Measurements from ENCODE around the gene FAXDC2. TPM values are rescaled to one million over a fixed set of nuclear protein-coding genes. Genes with fewer than 3 reads are reported as not detected.

FAXDC2 gene
- polyA plus RNA-seq, 4 donors = 10.8 to 30.9 (median 15.1) TPM

DNA sequence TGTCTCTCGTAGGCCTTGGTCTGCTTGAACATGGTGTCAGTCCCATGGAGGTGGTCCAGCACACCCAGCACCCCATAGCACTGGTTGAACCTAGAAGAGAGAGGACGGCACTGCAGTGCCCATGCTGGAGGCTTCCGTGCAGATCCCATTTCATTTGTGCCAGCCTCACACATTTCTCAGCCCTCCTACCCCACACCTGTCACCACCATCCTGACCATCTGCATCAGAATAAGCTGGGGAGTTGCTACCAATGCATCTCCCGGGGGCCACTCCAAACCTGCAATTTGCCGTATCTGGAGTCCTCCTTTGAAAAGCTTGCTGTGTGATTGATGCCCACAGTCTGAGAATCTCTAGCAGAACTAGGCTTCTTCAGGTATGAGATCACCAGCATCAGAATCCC is 30.0 kb downstream of the FAXDC2 start:
- FAIRE-seq (no peak), DNase-seq (no peak)
- Histone ChIP-seq H3K4me3 (ENCODE audit: low read depth in 1 of 3, low read length in 3 of 3) (no peak overlapping the region), H3K36me3 (ENCODE audit: control insufficient read depth in 3 of 3, insufficient read depth in 2 of 3, low read depth in 1 of 3, low read length in 3 of 3) (peaks cover 5 to 68% (median 13%) of the 10 kb centered on the region in 3 donors), H3K27me3 (ENCODE audit: control insufficient read depth in 3 of 3, insufficient read depth in 3 of 3, low read length in 3 of 3) (no peaks in the 10 kb centered on the region), H3K27ac (ENCODE audit: low read depth in 1 of 3, low read length in 2 of 3) (no peak overlapping the region), H3K9me3 (ENCODE audit: control insufficient read depth in 2 of 2, insufficient read depth in 1 of 2, low read depth in 1 of 2, low read length in 1 of 2) (no peaks in the 10 kb centered on the region), H3K4me1 (ENCODE audit: control insufficient read depth in 3 of 3, insufficient read depth in 2 of 3, low read depth in 1 of 3, low read length in 2 of 3) (peaks cover 0 to 17% (median 0%) of the 10 kb centered on the region in 3 donors)
- WGBS, 3 donors = 95 to 98% (median 98%) methylated on average over 5 of the region's 5 CpGs

DNA sequence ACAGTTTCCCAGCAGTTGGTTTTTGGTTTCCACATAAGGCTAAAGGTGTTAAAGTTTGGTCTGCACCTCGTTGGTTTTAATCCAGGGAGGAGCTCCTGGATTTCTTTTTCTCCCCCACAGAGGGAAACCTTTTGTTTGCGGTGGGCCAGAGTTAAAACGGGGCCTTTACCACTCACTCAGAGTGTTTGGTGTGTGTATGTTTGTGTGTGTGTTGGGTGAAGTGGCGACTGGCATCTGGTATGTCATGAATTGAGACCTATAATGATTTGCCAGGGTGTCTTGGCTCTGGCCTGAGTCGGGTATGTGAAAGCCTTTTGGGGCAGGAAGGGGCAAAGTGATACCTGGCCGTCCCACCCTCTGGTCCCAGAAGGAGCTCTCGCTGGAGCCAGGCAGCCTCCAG is 30.9 kb downstream of the FAXDC2 start:
- no peaks in the 10 kb centered on the region for H3K27me3 ChIP-seq (ENCODE audit: control insufficient read depth in 3 of 3, insufficient read depth in 3 of 3, low read length in 3 of 3)
- peaks cover 0 to 17% (median 0%) of the 10 kb centered on the region in 3 donors for H3K4me1 ChIP-seq (ENCODE audit: control insufficient read depth in 3 of 3, insufficient read depth in 2 of 3, low read depth in 1 of 3, low read length in 2 of 3)
- H3K27ac ChIP-seq (ENCODE audit: low read depth in 1 of 3, low read length in 2 of 3) = no peak overlapping the region
- no peaks in the 10 kb centered on the region for H3K9me3 ChIP-seq (ENCODE audit: control insufficient read depth in 2 of 2, insufficient read depth in 1 of 2, low read depth in 1 of 2, low read length in 1 of 2)
- H3K36me3 ChIP-seq (ENCODE audit: control insufficient read depth in 3 of 3, insufficient read depth in 2 of 3, low read depth in 1 of 3, low read length in 3 of 3) = peaks cover 11 to 76% (median 19%) of the 10 kb centered on the region in 3 donors
- no peak overlapping the region for H3K4me3 ChIP-seq (ENCODE audit: low read depth in 1 of 3, low read length in 3 of 3)
- 80 to 85% (median 80%) methylated on average over 7 of the region's 7 CpGs for WGBS, 3 donors
- DNase-seq (no peak), FAIRE-seq (no peak)

DNA sequence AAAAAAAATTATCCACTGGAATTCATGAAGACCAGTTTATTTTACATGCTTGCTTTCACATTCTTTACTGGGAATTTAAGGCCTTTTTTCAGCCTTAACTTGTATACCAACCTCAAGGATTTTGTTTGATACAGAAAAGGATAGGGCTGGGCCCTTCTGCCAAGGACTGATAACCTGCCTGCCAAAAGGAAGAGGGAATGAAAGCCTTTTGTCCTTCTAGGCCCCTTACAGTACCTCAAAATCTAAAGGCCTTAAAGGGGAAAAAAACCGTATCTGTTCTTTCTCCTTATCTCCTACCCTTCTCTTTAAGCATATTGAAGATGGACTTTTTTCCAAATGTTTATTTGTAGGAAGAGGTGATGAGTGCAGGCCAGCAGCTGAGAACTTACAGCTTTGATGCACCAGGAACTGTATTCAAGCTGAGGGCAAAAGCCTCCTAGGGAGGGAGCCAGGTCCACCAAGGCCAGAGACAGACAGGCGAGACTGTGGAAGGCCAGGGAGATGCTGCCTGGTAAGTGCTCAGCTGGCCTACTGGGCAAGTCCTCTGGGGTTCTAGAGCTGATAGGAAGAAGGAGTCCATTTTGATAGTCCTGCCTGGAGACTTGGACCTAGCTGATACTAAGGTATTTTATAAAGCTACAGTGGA is 31.8 kb downstream of the FAXDC2 start:
- Histone ChIP-seq H3K27ac (ENCODE audit: low read depth in 1 of 3, low read length in 2 of 3) (no peak overlapping the region), H3K36me3 (ENCODE audit: control insufficient read depth in 3 of 3, insufficient read depth in 2 of 3, low read depth in 1 of 3, low read length in 3 of 3) (peaks cover 13 to 77% (median 23%) of the 10 kb centered on the region in 3 donors), H3K4me1 (ENCODE audit: control insufficient read depth in 3 of 3, insufficient read depth in 2 of 3, low read depth in 1 of 3, low read length in 2 of 3) (peaks cover 0 to 11% (median 0%) of the 10 kb centered on the region in 3 donors), H3K27me3 (ENCODE audit: control insufficient read depth in 3 of 3, insufficient read depth in 3 of 3, low read length in 3 of 3) (no peaks in the 10 kb centered on the region), H3K9me3 (ENCODE audit: control insufficient read depth in 2 of 2, insufficient read depth in 1 of 2, low read depth in 1 of 2, low read length in 1 of 2) (no peaks in the 10 kb centered on the region), H3K4me3 (ENCODE audit: low read depth in 1 of 3, low read length in 3 of 3) (no peak overlapping the region)
- WGBS, 3 donors = 76 to 87% (median 82%) methylated on average over 2 of the region's 2 CpGs
- DNase-seq = no peak
- FAIRE-seq = no peak

DNA sequence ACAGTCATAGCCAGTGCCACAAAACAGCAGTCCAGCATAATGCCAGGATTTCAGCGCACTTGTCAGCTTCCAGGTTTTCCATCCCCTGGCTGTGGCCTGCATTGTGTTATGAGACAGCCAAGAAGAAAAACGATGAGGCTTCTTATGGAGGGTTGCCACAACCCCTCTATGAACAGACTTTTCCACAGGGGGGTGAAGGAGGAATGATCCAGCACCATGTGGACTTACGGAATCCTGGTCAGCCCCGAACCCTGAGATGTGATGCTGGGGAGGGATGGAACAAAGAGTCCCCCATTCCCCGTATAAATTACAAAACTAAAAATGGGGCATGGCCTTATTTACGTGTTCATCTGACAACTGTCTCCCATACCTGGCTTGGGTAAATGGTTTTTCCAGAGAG is 32.6 kb downstream of the FAXDC2 start:
- H3K4me3 ChIP-seq (ENCODE audit: low read depth in 1 of 3, low read length in 3 of 3) = no peak overlapping the region
- H3K9me3 ChIP-seq (ENCODE audit: control insufficient read depth in 2 of 2, insufficient read depth in 1 of 2, low read depth in 1 of 2, low read length in 1 of 2) = no peaks in the 10 kb centered on the region
- H3K27me3 ChIP-seq (ENCODE audit: control insufficient read depth in 3 of 3, insufficient read depth in 3 of 3, low read length in 3 of 3) = no peaks in the 10 kb centered on the region
- FAIRE-seq (no peak), DNase-seq (no peak)
- H3K4me1 ChIP-seq (ENCODE audit: control insufficient read depth in 3 of 3, insufficient read depth in 2 of 3, low read depth in 1 of 3, low read length in 2 of 3) = peaks cover 0 to 11% (median 0%) of the 10 kb centered on the region in 3 donors
- H3K27ac ChIP-seq (ENCODE audit: low read depth in 1 of 3, low read length in 2 of 3) = no peak overlapping the region
- WGBS, 3 donors = 88 to 91% (median 89%) methylated on average over 6 of the region's 6 CpGs
- H3K36me3 ChIP-seq (ENCODE audit: control insufficient read depth in 3 of 3, insufficient read depth in 2 of 3, low read depth in 1 of 3, low read length in 3 of 3) = peaks cover 15 to 73% (median 25%) of the 10 kb centered on the region in 3 donors

DNA sequence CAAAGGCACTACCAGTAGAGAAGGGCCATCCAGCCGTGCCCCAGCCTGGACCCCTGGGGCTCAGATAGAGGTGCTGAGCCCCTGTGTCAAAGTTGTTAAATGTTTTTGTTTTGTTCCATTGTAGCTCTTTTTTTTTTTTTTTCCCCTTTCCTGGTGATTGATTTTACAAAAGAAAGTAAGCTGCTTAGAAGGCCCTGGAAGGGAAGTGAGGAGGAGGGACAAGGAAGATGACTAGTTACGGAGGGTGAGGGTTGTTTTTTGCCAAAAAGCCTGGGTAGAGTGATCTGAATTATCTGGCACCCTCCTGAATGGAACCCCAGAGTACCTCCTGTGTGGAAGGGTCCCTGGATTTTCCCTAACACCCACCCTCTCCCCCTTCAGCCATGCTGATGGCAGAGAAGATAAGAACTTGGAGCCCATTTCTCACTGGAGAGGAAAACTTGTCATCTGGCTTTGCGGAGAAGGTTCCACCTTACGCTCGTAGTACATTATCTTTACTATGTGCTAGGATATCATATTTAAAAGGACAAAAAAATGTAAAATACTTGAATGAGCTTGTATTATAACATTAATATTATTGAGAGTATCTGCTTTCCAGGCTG is 33.4 kb downstream of the FAXDC2 start:
- no peaks in the 10 kb centered on the region for H3K27me3 ChIP-seq (ENCODE audit: control insufficient read depth in 3 of 3, insufficient read depth in 3 of 3, low read length in 3 of 3)
- WGBS, 3 donors = 90 to 96% (median 91%) methylated on average over 5 of the region's 5 CpGs
- H3K4me3 ChIP-seq (ENCODE audit: low read depth in 1 of 3, low read length in 3 of 3) = no peak overlapping the region
- peaks cover 0 to 11% (median 0%) of the 10 kb centered on the region in 3 donors for H3K4me1 ChIP-seq (ENCODE audit: control insufficient read depth in 3 of 3, insufficient read depth in 2 of 3, low read depth in 1 of 3, low read length in 2 of 3)
- no peak overlapping the region for H3K27ac ChIP-seq (ENCODE audit: low read depth in 1 of 3, low read length in 2 of 3)
- no peak for DNase-seq
- H3K9me3 ChIP-seq (ENCODE audit: control insufficient read depth in 2 of 2, insufficient read depth in 1 of 2, low read depth in 1 of 2, low read length in 1 of 2) = no peaks in the 10 kb centered on the region
- FAIRE-seq = no peak
- H3K36me3 ChIP-seq (ENCODE audit: control insufficient read depth in 3 of 3, insufficient read depth in 2 of 3, low read depth in 1 of 3, low read length in 3 of 3) = peaks cover 15 to 74% (median 27%) of the 10 kb centered on the region in 3 donors

DNA sequence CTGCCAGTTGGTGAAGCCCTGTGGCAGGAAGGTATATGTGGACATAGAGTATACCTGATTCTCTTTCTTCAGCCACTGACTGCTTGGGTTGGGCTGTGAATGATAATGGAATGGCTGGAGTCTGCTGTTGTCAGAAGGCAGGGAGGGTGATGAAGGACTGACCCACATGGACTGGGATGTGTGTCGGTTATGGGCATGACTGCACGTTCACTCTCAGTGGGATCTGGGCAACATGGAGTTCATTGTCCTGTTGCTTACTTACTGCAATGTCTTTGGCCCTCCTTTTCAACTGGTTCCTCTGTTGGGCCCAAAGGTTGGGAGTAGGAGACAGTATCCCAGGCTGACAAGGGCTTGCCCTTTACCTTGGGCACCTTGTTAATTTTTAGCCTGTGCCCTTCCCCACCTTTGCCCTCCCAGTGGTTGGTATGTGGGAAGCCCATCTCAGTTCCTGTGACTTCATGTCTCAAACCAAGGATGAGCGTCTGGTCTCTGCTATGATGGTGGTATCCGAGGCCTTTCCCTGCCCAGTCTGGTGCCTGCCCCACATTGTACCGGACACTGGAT is 34.6 kb downstream of the FAXDC2 start:
- peaks cover 18 to 75% (median 33%) of the 10 kb centered on the region in 3 donors for H3K36me3 ChIP-seq (ENCODE audit: control insufficient read depth in 3 of 3, insufficient read depth in 2 of 3, low read depth in 1 of 3, low read length in 3 of 3)
- DNase-seq (no peak), FAIRE-seq (no peak)
- WGBS, 3 donors = 86 to 93% (median 87%) methylated on average over 5 of the region's 5 CpGs
- H3K4me1 ChIP-seq (ENCODE audit: control insufficient read depth in 3 of 3, insufficient read depth in 2 of 3, low read depth in 1 of 3, low read length in 2 of 3) = peaks cover 0 to 11% (median 0%) of the 10 kb centered on the region in 3 donors
- H3K4me3 ChIP-seq (ENCODE audit: low read depth in 1 of 3, low read length in 3 of 3) = no peak overlapping the region
- no peaks in the 10 kb centered on the region for H3K9me3 ChIP-seq (ENCODE audit: control insufficient read depth in 2 of 2, insufficient read depth in 1 of 2, low read depth in 1 of 2, low read length in 1 of 2)
- no peak overlapping the region for H3K27ac ChIP-seq (ENCODE audit: low read depth in 1 of 3, low read length in 2 of 3)
- no peaks in the 10 kb centered on the region for H3K27me3 ChIP-seq (ENCODE audit: control insufficient read depth in 3 of 3, insufficient read depth in 3 of 3, low read length in 3 of 3)

DNA sequence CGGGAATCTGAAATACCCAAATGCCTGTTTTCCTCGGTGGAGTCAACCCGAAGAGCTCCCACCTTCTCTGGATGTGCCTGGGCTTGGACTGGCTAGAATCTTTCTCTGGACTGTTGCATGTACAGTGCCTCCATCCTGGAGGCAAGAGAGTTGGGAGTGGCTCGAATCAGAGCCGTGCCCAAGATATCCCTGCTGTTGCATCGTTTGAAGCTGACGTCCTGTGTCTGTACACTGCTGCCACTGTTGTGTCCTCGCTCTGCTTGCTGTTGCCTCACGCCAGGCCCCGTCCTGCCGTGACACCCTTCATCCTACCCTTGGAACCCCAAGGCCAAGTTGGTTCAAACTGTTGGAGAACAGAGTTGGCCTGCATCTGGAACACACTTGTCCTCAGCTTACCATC is 35.4 kb downstream of the FAXDC2 start:
- Histone ChIP-seq H3K4me3 (ENCODE audit: low read depth in 1 of 3, low read length in 3 of 3) (no peak overlapping the region), H3K27ac (ENCODE audit: low read depth in 1 of 3, low read length in 2 of 3) (no peak overlapping the region), H3K27me3 (ENCODE audit: control insufficient read depth in 3 of 3, insufficient read depth in 3 of 3, low read length in 3 of 3) (no peaks in the 10 kb centered on the region), H3K36me3 (ENCODE audit: control insufficient read depth in 3 of 3, insufficient read depth in 2 of 3, low read depth in 1 of 3, low read length in 3 of 3) (peaks cover 18 to 74% (median 34%) of the 10 kb centered on the region in 3 donors), H3K9me3 (ENCODE audit: control insufficient read depth in 2 of 2, insufficient read depth in 1 of 2, low read depth in 1 of 2, low read length in 1 of 2) (no peaks in the 10 kb centered on the region), H3K4me1 (ENCODE audit: control insufficient read depth in 3 of 3, insufficient read depth in 2 of 3, low read depth in 1 of 3, low read length in 2 of 3) (peaks cover 0 to 11% (median 0%) of the 10 kb centered on the region in 3 donors)
- DNase-seq = no peak
- WGBS, 3 donors = 89 to 92% (median 89%) methylated on average over 11 of the region's 11 CpGs
- no peak for FAIRE-seq

DNA sequence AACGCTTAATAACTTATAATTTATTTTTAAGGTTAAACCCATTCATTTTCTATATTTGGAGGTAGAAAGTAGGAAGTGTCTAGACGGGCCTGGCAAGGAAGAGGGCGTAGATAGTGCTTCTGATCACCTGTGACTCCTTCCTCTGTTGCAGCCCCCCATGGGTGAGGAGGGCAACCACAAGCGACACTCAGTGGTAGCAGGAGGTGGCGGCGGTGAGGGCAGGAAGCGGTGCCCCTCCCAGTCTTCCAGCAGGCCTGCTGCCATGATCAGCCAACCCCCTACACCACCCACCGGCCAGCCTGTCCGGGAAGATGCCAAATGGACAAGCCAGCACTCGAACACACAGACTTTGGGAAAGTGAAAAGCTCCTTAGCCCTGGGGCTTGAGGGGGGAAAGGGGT is 36.7 kb downstream of the FAXDC2 start:
- no peak overlapping the region for H3K4me3 ChIP-seq (ENCODE audit: low read depth in 1 of 3, low read length in 3 of 3)
- WGBS, 3 donors = 66 to 83% (median 78%) methylated on average over 10 of the region's 10 CpGs
- peaks cover 0 to 3% (median 0%) of the 10 kb centered on the region in 3 donors for H3K4me1 ChIP-seq (ENCODE audit: control insufficient read depth in 3 of 3, insufficient read depth in 2 of 3, low read depth in 1 of 3, low read length in 2 of 3)
- FAIRE-seq = no peak
- no peak for DNase-seq
- H3K36me3 ChIP-seq (ENCODE audit: control insufficient read depth in 3 of 3, insufficient read depth in 2 of 3, low read depth in 1 of 3, low read length in 3 of 3) = peaks cover 20 to 70% (median 41%) of the 10 kb centered on the region in 3 donors
- no peak overlapping the region for H3K27ac ChIP-seq (ENCODE audit: low read depth in 1 of 3, low read length in 2 of 3)
- H3K9me3 ChIP-seq (ENCODE audit: control insufficient read depth in 2 of 2, insufficient read depth in 1 of 2, low read depth in 1 of 2, low read length in 1 of 2) = no peaks in the 10 kb centered on the region
- H3K27me3 ChIP-seq (ENCODE audit: control insufficient read depth in 3 of 3, insufficient read depth in 3 of 3, low read length in 3 of 3) = no peaks in the 10 kb centered on the region
